ENCODE data around the gene TSC2.

The TSC2 gene

GRCh38 chr16:2027024-2028010 lies 20.5 kb upstream of the TSC2 start:
- peaks cover 28% of the 10 kb centered on the region for H3K27me3 ChIP-seq (ENCODE audit: insufficient read depth, low read length)
- no peak overlapping the region for H2AFZ ChIP-seq (ENCODE audit: low read length)
- H3K27ac ChIP-seq (ENCODE audit: low read depth, low read length, poor library complexity, severe bottlenecking), result no peak overlapping the region
- no peaks in the 10 kb centered on the region for H3F3A ChIP-seq (ENCODE audit: insufficient read depth, low read length)
- no peaks in the 10 kb centered on the region for H3K36me3 ChIP-seq (ENCODE audit: insufficient read depth, low read length)
- no peak for TF ChIP-seq EZH2 (IDR thresholded peaks at IDR 0.05; ENCODE audit: borderline replicate concordance, low read length)
- no peak; the same call in 1 of the 2 replicates for TF ChIP-seq CTCF (IDR thresholded peaks at IDR 0.05; ENCODE audit: low read length)
- H3K4me3 ChIP-seq (ENCODE audit: low read depth, low read length, poor library complexity, severe bottlenecking), result peak overlapping the region; percentile 47
- H3K9me2 ChIP-seq (ENCODE audit: low read depth, low read length), result no peaks in the 10 kb centered on the region
- H3K4me1 ChIP-seq (ENCODE audit: insufficient read depth, low read length, severe bottlenecking), result peaks cover 16% of the 10 kb centered on the region
- no peak overlapping the region for H3K9ac ChIP-seq (ENCODE audit: low read length)
- H3K4me2 ChIP-seq (ENCODE audit: low read length), result peak overlapping the region; percentile 48; the same call in 1 of the 2 replicates
- no peaks in the 10 kb centered on the region for H3K79me2 ChIP-seq (ENCODE audit: insufficient read depth, low read length)
- H4K20me1 ChIP-seq (ENCODE audit: insufficient read depth, low read length), result no peaks in the 10 kb centered on the region
- no peaks in the 10 kb centered on the region for H3K9me3 ChIP-seq (ENCODE audit: low read length)

- Histone ChIP-seq H3K9ac (ENCODE audit: low read length) (no peak overlapping the region), H3K27ac (ENCODE audit: low read depth, low read length, poor library complexity, severe bottlenecking) (no peak overlapping the region), H2AFZ (ENCODE audit: low read length) (no peak overlapping the region), H3F3A (ENCODE audit: insufficient read depth, low read length) (no peaks in the 10 kb centered on the region), H3K79me2 (ENCODE audit: insufficient read depth, low read length) (no peaks in the 10 kb centered on the region), H3K4me3 (ENCODE audit: low read depth, low read length, poor library complexity, severe bottlenecking) (no peak overlapping the region), H3K9me3 (ENCODE audit: low read length) (no peaks in the 10 kb centered on the region), H3K27me3 (ENCODE audit: insufficient read depth, low read length) (peaks cover 28% of the 10 kb centered on the region), H3K4me2 (ENCODE audit: low read length) (no peak overlapping the region), H3K36me3 (ENCODE audit: insufficient read depth, low read length) (no peaks in the 10 kb centered on the region), H3K4me1 (ENCODE audit: insufficient read depth, low read length, severe bottlenecking) (peaks cover 10% of the 10 kb centered on the region), H4K20me1 (ENCODE audit: insufficient read depth, low read length) (no peaks in the 10 kb centered on the region), H3K9me2 (ENCODE audit: low read depth, low read length) (no peaks in the 10 kb centered on the region)
- no peak for TF ChIP-seq EZH2 (IDR thresholded peaks at IDR 0.05; ENCODE audit: borderline replicate concordance, low read length)
- TF ChIP-seq CTCF (IDR thresholded peaks at IDR 0.05; ENCODE audit: low read length), result no peak
Observed at GRCh38 chr16:2028146-2028545, 19.6 kb upstream of the TSC2 start.

GRCh38 chr16:2028620-2029220 lies 19.1 kb upstream of the TSC2 start:
- H3F3A ChIP-seq (ENCODE audit: insufficient read depth, low read length), result no peaks in the 10 kb centered on the region
- H4K20me1 ChIP-seq (ENCODE audit: insufficient read depth, low read length), result no peaks in the 10 kb centered on the region
- peaks cover 28% of the 10 kb centered on the region for H3K27me3 ChIP-seq (ENCODE audit: insufficient read depth, low read length)
- peaks cover 4% of the 10 kb centered on the region for H3K4me1 ChIP-seq (ENCODE audit: insufficient read depth, low read length, severe bottlenecking)
- H3K36me3 ChIP-seq (ENCODE audit: insufficient read depth, low read length), result no peaks in the 10 kb centered on the region
- TF ChIP-seq CTCF (IDR thresholded peaks at IDR 0.05; ENCODE audit: low read length) (no peak), EZH2 (IDR thresholded peaks at IDR 0.05; ENCODE audit: borderline replicate concordance, low read length) (no peak)
- no peaks in the 10 kb centered on the region for H3K9me2 ChIP-seq (ENCODE audit: low read depth, low read length)
- no peaks in the 10 kb centered on the region for H3K79me2 ChIP-seq (ENCODE audit: insufficient read depth, low read length)
- no peak overlapping the region for H3K27ac ChIP-seq (ENCODE audit: low read depth, low read length, poor library complexity, severe bottlenecking)
- no peak overlapping the region for H3K4me2 ChIP-seq (ENCODE audit: low read length)
- no peaks in the 10 kb centered on the region for H3K9me3 ChIP-seq (ENCODE audit: low read length)
- no peak overlapping the region for H3K4me3 ChIP-seq (ENCODE audit: low read depth, low read length, poor library complexity, severe bottlenecking)
- no peak overlapping the region for H3K9ac ChIP-seq (ENCODE audit: low read length)
- H2AFZ ChIP-seq (ENCODE audit: low read length), result no peak overlapping the region
